ENCODE measurements around the gene ANO4. TPM values are rescaled to one million over a fixed set of nuclear protein-coding genes. Genes with fewer than 3 reads are reported as not detected.
"Not testable (repeated sequence)": the region's sequence is repeated elsewhere in the genome, so short reads cannot be mapped to it uniquely, and the experiment has no call there.

Gene ANO4
- total and polyA plus RNA-seq, 2 of the 8 experiments (the other 6 are each of a cell fraction or from before 2014, with no cell fraction given) = 1.1 to 3.4 TPM

DNA sequence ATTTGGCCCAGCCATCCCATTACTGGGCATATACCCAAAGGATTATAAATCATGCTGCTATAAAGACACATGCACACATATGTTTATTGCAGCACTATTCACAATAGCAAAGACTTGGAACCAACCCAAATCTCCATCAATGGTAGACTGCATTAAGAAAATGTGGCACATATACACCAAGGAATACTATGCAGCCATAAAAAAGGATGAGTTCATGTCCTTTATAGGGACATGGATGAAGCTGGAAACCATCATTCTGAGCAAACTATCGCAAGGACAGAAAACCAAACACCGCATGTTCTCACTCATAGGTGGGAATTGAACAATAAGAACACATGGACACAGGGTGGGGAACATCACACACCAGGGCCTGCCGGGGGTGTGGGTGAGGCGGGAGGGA, 295.6 kb downstream of the ANO4 start:
- H3K18ac ChIP-seq (ENCODE audit: extremely low read depth, low read length); H2BK5ac ChIP-seq (ENCODE audit: low read depth, low read length); FAIRE-seq; H3K9ac ChIP-seq (replicated peaks in 1 of 4; ENCODE audit: extremely low read depth in 1 of 4, low read depth in 3 of 4, low read length in 3 of 4); H3K9me3 ChIP-seq (ENCODE audit: insufficient read depth in 2 of 2, low read depth in 1 of 2, low read length in 1 of 2); H3K4me3 ChIP-seq (ENCODE audit: extremely low read depth in 1 of 4, insufficient read depth in 2 of 4, low read depth in 3 of 4, low read length in 4 of 4); H3K56ac ChIP-seq (replicated peaks; ENCODE audit: insufficient read length, low read depth, low read length); H3K4me1 ChIP-seq (replicated peaks in 1 of 4; ENCODE audit: control insufficient read depth in 3 of 4, insufficient read depth in 4 of 4, low read length in 3 of 4); H3K4ac ChIP-seq (replicated peaks; ENCODE audit: insufficient read length, low read depth, low read length); H3K4me2 ChIP-seq (ENCODE audit: insufficient read depth in 1 of 2, low read depth in 2 of 2, low read length in 2 of 2); H3K14ac ChIP-seq (ENCODE audit: insufficient read length); H3K23me2 ChIP-seq (ENCODE audit: low read depth, low read length); H3K23ac ChIP-seq (ENCODE audit: insufficient read length); H3K36me3 ChIP-seq (ENCODE audit: control insufficient read depth in 2 of 4, insufficient read depth in 4 of 4, low read length in 3 of 4); CTCF ChIA-PET (ENCODE audit: partially characterized antibody); H2BK15ac ChIP-seq (ENCODE audit: low read length); H2BK120ac ChIP-seq (replicated peaks; ENCODE audit: low read depth, low read length); H2BK12ac ChIP-seq (ENCODE audit: low read depth, low read length); POLR2A ChIA-PET (ENCODE audit: partially characterized antibody); DNase-seq (ENCODE audit: low read depth in 1 of 2, low spot score in 2 of 2); H2BK20ac ChIP-seq (ENCODE audit: low read length); H2AK5ac ChIP-seq (ENCODE audit: low read depth, low read length); H3K27me3 ChIP-seq (replicated peaks in 1 of 4; ENCODE audit: control insufficient read depth in 3 of 4, extremely low read depth in 1 of 4, insufficient read depth in 3 of 4, low read length in 3 of 4); H3K27ac ChIP-seq (ENCODE audit: low read depth, low read length); H4K20me1 ChIP-seq (replicated peaks in 1 of 2; ENCODE audit: control insufficient read depth in 1 of 2, insufficient read depth in 2 of 2, low read length in 2 of 2); H4K5ac ChIP-seq (ENCODE audit: insufficient read length, low read depth, low read length); H4K8ac ChIP-seq (ENCODE audit: extremely low read depth, insufficient read depth, low read length); H4K91ac ChIP-seq (replicated peaks; ENCODE audit: insufficient read length, low read length); H3K79me2 ChIP-seq (ENCODE audit: control insufficient read depth in 1 of 2, insufficient read depth in 2 of 2, low read length in 2 of 2); H3K79me1 ChIP-seq (ENCODE audit: low read depth, low read length); H2AFZ ChIP-seq (ENCODE audit: low read length): not testable (repeated sequence)
- WGBS, 2 experiments (ENCODE audit: extremely low coverage in 1 of 2, insufficient coverage in 1 of 2, insufficient read length in 1 of 2, insufficient replicate concordance in 2 of 2, low coverage in 1 of 2, low lambda C conversion rate in 2 of 2, missing lambda C conversion rate in 1 of 2) = 98% methylated on average over 4 of the region's 4 CpGs; no CpG with 5 or more reads in 1 of the 2 experiments
